ENCODE measurements around the gene LCN2. TPM values are rescaled to one million over a fixed set of nuclear protein-coding genes. Genes with fewer than 3 reads are reported as not detected.

LCN2 gene
- total RNA-seq, 2 donors from 2014 or later: 9.3 TPM; not detected in 1

- no peaks in the 10 kb centered on the region for H3K9me3 ChIP-seq (ENCODE audit: control insufficient read depth, low read length, poor library complexity, severe bottlenecking)
- H3K36me3 Mint-ChIP-seq (ENCODE audit: low read depth): peaks cover 8% of the 10 kb centered on the region
- no peaks in the 10 kb centered on the region for H3K27me3 Mint-ChIP-seq
- H3K4me3 Mint-ChIP-seq: no peak overlapping the region
- no peak for ATAC-seq
- no peak overlapping the region for H3K27ac Mint-ChIP-seq
- no peak for DNase-seq
- H3K4me1 Mint-ChIP-seq: peaks cover 7% of the 10 kb centered on the region
These were observed 33.8 kb downstream of the LCN2 start for GRCh38 chr9:128182893-128183588.

GRCh38 chr9:128185979-128186965 is 37.0 kb downstream of the LCN2 start:
- H3K4me1 Mint-ChIP-seq: peaks cover 18% of the 10 kb centered on the region
- ATAC-seq: no peak
- H3K4me3 Mint-ChIP-seq: no peak overlapping the region
- no peak for DNase-seq
- H3K27ac Mint-ChIP-seq: peak overlapping the region; percentile 29
- H3K27me3 Mint-ChIP-seq: no peaks in the 10 kb centered on the region
- H3K36me3 Mint-ChIP-seq (ENCODE audit: low read depth): peaks cover 10% of the 10 kb centered on the region
- H3K9me3 ChIP-seq (ENCODE audit: control insufficient read depth, low read length, poor library complexity, severe bottlenecking): no peaks in the 10 kb centered on the region

- peaks cover 18% of the 10 kb centered on the region for H3K4me1 Mint-ChIP-seq
- H3K27me3 Mint-ChIP-seq: no peaks in the 10 kb centered on the region
- H3K27ac Mint-ChIP-seq: peak overlapping the region; percentile 29
- ATAC-seq (no peak), DNase-seq (no peak)
- H3K4me3 Mint-ChIP-seq: no peak overlapping the region
- H3K9me3 ChIP-seq (ENCODE audit: control insufficient read depth, low read length, poor library complexity, severe bottlenecking): no peaks in the 10 kb centered on the region
- H3K36me3 Mint-ChIP-seq (ENCODE audit: low read depth): peaks cover 8% of the 10 kb centered on the region
These were observed 38.1 kb downstream of the LCN2 start for GRCh38 chr9:128187361-128187760.

GRCh38 chr9:128188209-128188608 is 39.0 kb downstream of the LCN2 start:
- Mint-ChIP-seq H3K4me1 (peaks cover 20% of the 10 kb centered on the region), H3K27me3 (no peaks in the 10 kb centered on the region), H3K27ac (no peak overlapping the region), H3K36me3 (ENCODE audit: low read depth) (peaks cover 6% of the 10 kb centered on the region), H3K4me3 (no peak overlapping the region)
- ATAC-seq: no peak
- no peaks in the 10 kb centered on the region for H3K9me3 ChIP-seq (ENCODE audit: control insufficient read depth, low read length, poor library complexity, severe bottlenecking)
- no peak for DNase-seq

- no peak for ATAC-seq
- H3K4me1 Mint-ChIP-seq: peaks cover 20% of the 10 kb centered on the region
These were observed 40.8 kb downstream of the LCN2 start for GRCh38 chr9:128190013-128190412.

GRCh38 chr9:128190516-128191405 is 41.5 kb downstream of the LCN2 start:
- peaks cover 20% of the 10 kb centered on the region for H3K4me1 Mint-ChIP-seq
- ATAC-seq (peak; percentile 62), DNase-seq (no peak)
- H3K27ac Mint-ChIP-seq: peak overlapping the region; percentile 89
- H3K27me3 Mint-ChIP-seq: no peaks in the 10 kb centered on the region
- H3K9me3 ChIP-seq (ENCODE audit: control insufficient read depth, low read length, poor library complexity, severe bottlenecking): no peaks in the 10 kb centered on the region
- peaks cover 6% of the 10 kb centered on the region for H3K36me3 Mint-ChIP-seq (ENCODE audit: low read depth)
- H3K4me3 Mint-ChIP-seq: peak overlapping the region; percentile 96

More at GRCh38 chr9:128190013-128190412, 40.8 kb downstream of the LCN2 start:
- Mint-ChIP-seq H3K27me3 (no peaks in the 10 kb centered on the region), H3K4me3 (peak overlapping the region; percentile 96), H3K27ac (peak overlapping the region; percentile 89), H3K36me3 (ENCODE audit: low read depth) (peaks cover 6% of the 10 kb centered on the region)
- DNase-seq: no peak
- no peaks in the 10 kb centered on the region for H3K9me3 ChIP-seq (ENCODE audit: control insufficient read depth, low read length, poor library complexity, severe bottlenecking)

- DNase-seq (peak; percentile 61 to 69 (median 65)), ATAC-seq (peak; percentile 91)
- peak within 1 kb of the TSS; percentile 96 for H3K4me3 Mint-ChIP-seq
- H3K4me1 Mint-ChIP-seq: peaks cover 16% of the 10 kb centered on the region
- H3K27ac Mint-ChIP-seq: peak within 1 kb of the TSS; percentile 89
- H3K36me3 Mint-ChIP-seq (ENCODE audit: low read depth): peaks cover 3% of the 10 kb centered on the region
- no peaks in the 10 kb centered on the region for H3K27me3 Mint-ChIP-seq
- no peaks in the 10 kb centered on the region for H3K9me3 ChIP-seq (ENCODE audit: control insufficient read depth, low read length, poor library complexity, severe bottlenecking)
These were observed 42.3 kb downstream of the LCN2 start, which contains the start of gene CIZ1 for GRCh38 chr9:128191406-128192046. CIZ1 (minus strand) TSS chr9:128191572; CDS start chr9:128190857, 715 bp downstream.

GRCh38 chr9:128192601-128193371 is 43.5 kb downstream of the LCN2 start:
- Mint-ChIP-seq H3K27me3 (no peaks in the 10 kb centered on the region), H3K4me3 (peak overlapping the region; percentile 69), H3K4me1 (peaks cover 15% of the 10 kb centered on the region), H3K27ac (no peak overlapping the region), H3K36me3 (ENCODE audit: low read depth) (peaks cover 2% of the 10 kb centered on the region)
- H3K9me3 ChIP-seq (ENCODE audit: control insufficient read depth, low read length, poor library complexity, severe bottlenecking): no peaks in the 10 kb centered on the region
- peak; percentile 75 for ATAC-seq
- peak; percentile 38 to 47 (median 46) for DNase-seq

- H3K27ac Mint-ChIP-seq: no peak overlapping the region
- no peak overlapping the region for H3K4me3 Mint-ChIP-seq
- H3K4me1 Mint-ChIP-seq: peaks cover 12% of the 10 kb centered on the region
- H3K27me3 Mint-ChIP-seq: no peaks in the 10 kb centered on the region
- ATAC-seq: no peak
- no peak for DNase-seq
- peaks cover 2% of the 10 kb centered on the region for H3K36me3 Mint-ChIP-seq (ENCODE audit: low read depth)
- H3K9me3 ChIP-seq (ENCODE audit: control insufficient read depth, low read length, poor library complexity, severe bottlenecking): no peaks in the 10 kb centered on the region
These were observed 44.3 kb downstream of the LCN2 start for GRCh38 chr9:128193469-128194096.

GRCh38 chr9:128201441-128202369 is 52.5 kb downstream of the LCN2 start:
- H3K27ac Mint-ChIP-seq: no peak overlapping the region
- DNase-seq (no peak), ATAC-seq (no peak)
- H3K27me3 Mint-ChIP-seq: peaks cover 14% of the 10 kb centered on the region
- H3K4me3 Mint-ChIP-seq: peak overlapping the region; percentile 7
- no peaks in the 10 kb centered on the region for H3K36me3 Mint-ChIP-seq (ENCODE audit: low read depth)
- H3K9me3 ChIP-seq (ENCODE audit: control insufficient read depth, low read length, poor library complexity, severe bottlenecking): no peaks in the 10 kb centered on the region
- peaks cover 9% of the 10 kb centered on the region for H3K4me1 Mint-ChIP-seq

GRCh38 chr9:128202648-128203023 is 53.4 kb downstream of the LCN2 start:
- peaks cover 13% of the 10 kb centered on the region for H3K4me1 Mint-ChIP-seq
- no peak for DNase-seq
- peak overlapping the region; percentile 32 for H3K27ac Mint-ChIP-seq
- H3K4me3 Mint-ChIP-seq: peak overlapping the region; percentile 82
- H3K27me3 Mint-ChIP-seq: peaks cover 19% of the 10 kb centered on the region
- H3K36me3 Mint-ChIP-seq (ENCODE audit: low read depth): no peaks in the 10 kb centered on the region
- H3K9me3 ChIP-seq (ENCODE audit: control insufficient read depth, low read length, poor library complexity, severe bottlenecking): no peaks in the 10 kb centered on the region
- no peak for ATAC-seq
